Keratinocyte (primary cell): ENCODE data around the gene SLC43A1. TPM values are rescaled to one million over a fixed set of nuclear protein-coding genes. Genes with fewer than 3 reads are reported as not detected.
"Not testable (repeated sequence)": the region's sequence is repeated elsewhere in the genome, so short reads cannot be mapped to it uniquely, and the experiment has no call there.

ENCODE experiments used
- DNase-seq: peaks from one replicate; pipeline ENCODE4 v3.0.0-alpha.2; 2011; ENCODE audit warnings: low read depth, missing footprints, low spot score
- FAIRE-seq: peaks from 2 replicates; lab custom pipeline; 2011; peaks lifted over from hg19 to GRCh38; lab: Jason Lieb, UNC
- H2AFZ ChIP-seq: 2 replicates; pipeline ENCODE4 v1.6.0; 2012; ENCODE audit warnings: low read length, control low read depth, inconsistent platforms; ENCODE audit not compliant: control insufficient read depth
- H3K27ac ChIP-seq: 2 replicates; pipeline ENCODE4 v1.5.1; 2011; ENCODE audit warnings: low read length; ENCODE audit not compliant: control insufficient read depth, insufficient read depth
- H3K27me3 ChIP-seq: 3 replicates; pipeline ENCODE4 v1.6.0; 2011; ENCODE audit warnings: low read length; ENCODE audit not compliant: control insufficient read depth, insufficient read depth; ENCODE audit errors: extremely low read depth
- H3K36me3 ChIP-seq, 2 experiments: 2 replicates in 1 of 2; 3 replicates in 1 of 2; pipeline ENCODE4 v1.5.1; 2011; ENCODE audit warnings: low read length in 2 of 2, mild to moderate bottlenecking in 1 of 2; ENCODE audit not compliant: control insufficient read depth in 2 of 2, insufficient read depth in 2 of 2; ENCODE audit errors: extremely low read depth in 1 of 2
- H3K4me1 ChIP-seq: 3 replicates; pipeline ENCODE4 v1.5.1; 2011; ENCODE audit warnings: low read length; ENCODE audit not compliant: control insufficient read depth, insufficient read depth; ENCODE audit errors: extremely low read depth
- H3K4me2 ChIP-seq: 3 replicates; pipeline ENCODE4 v1.6.0; 2011; ENCODE audit warnings: low read depth, low read length; ENCODE audit not compliant: control insufficient read depth, insufficient read depth; ENCODE audit errors: extremely low read depth
- H3K4me3 ChIP-seq, 3 experiments: fragments of 200-600 bp in 1 of 3; sonication (generic) in 1 of 3; 2 replicates in 2 of 3; 3 replicates in 1 of 3; pipeline ENCODE4 v1.5.1; 2011 to 2016; ENCODE audit warnings: low read length in 3 of 3, mild to moderate bottlenecking in 3 of 3, control low read depth in 2 of 3, inconsistent platforms in 1 of 3, low read depth in 1 of 3, mixed read lengths in 1 of 3, mixed run types in 1 of 3, moderate library complexity in 1 of 3; ENCODE audit not compliant: control insufficient read depth in 2 of 3, insufficient read depth in 2 of 3; ENCODE audit errors: extremely low read depth in 1 of 3
- H3K79me2 ChIP-seq: 2 replicates; pipeline ENCODE4 v1.6.0; 2012; ENCODE audit warnings: low read length; ENCODE audit not compliant: control insufficient read depth, insufficient read depth
- H3K9ac ChIP-seq: 3 replicates; pipeline ENCODE4 v1.6.0; 2011; ENCODE audit warnings: low read length; ENCODE audit not compliant: control insufficient read depth, insufficient read depth; ENCODE audit errors: extremely low read depth
- H3K9me1 ChIP-seq: 3 replicates; pipeline ENCODE4 v1.6.0; 2011; ENCODE audit warnings: low read length; ENCODE audit not compliant: control insufficient read depth, insufficient read depth; ENCODE audit errors: extremely low read depth
- H3K9me3 ChIP-seq: 2 replicates; pipeline ENCODE4 v1.5.1; 2012; ENCODE audit warnings: low read depth, low read length; ENCODE audit not compliant: control insufficient read depth
- H4K20me1 ChIP-seq: 3 replicates; pipeline ENCODE4 v1.6.0; 2011; ENCODE audit warnings: low read length; ENCODE audit not compliant: control insufficient read depth, insufficient read depth; ENCODE audit errors: extremely low read depth
- CTCF ChIP-seq, 3 experiments: IDR thresholded peaks in 1 of 3; conservative IDR thresholded peaks in 1 of 3; optimal IDR thresholded peaks in 1 of 3; 2 replicates in 2 of 3; 3 replicates in 1 of 3; pipeline versions ENCODE3 to v1.5.1; 2011; ENCODE audit warnings: low read length in 3 of 3, mild to moderate bottlenecking in 3 of 3, moderate library complexity in 2 of 3, control low read depth in 1 of 3, inconsistent platforms in 1 of 3; ENCODE audit not compliant: insufficient read depth in 2 of 3; ENCODE audit errors: extremely low read depth in 1 of 3
- EZH2 ChIP-seq: IDR thresholded peaks from one replicate; pipeline ENCODE4 v1.6.1; 2012; ENCODE audit warnings: inconsistent platforms, mild to moderate bottlenecking, low read length, moderate library complexity
- dilution Hi-C: fragments of 300-500 bp; cut with MboI; formaldehyde crosslinking; loops from one replicate; pipeline ENCODE4 v1.7.0; 2020; ENCODE audit warnings: low sequenced_read_pairs; ENCODE audit not compliant: extremely low pct_ligation_motif_present
- polyA plus RNA-seq, 5 experiments: library from polyadenylated mRNA; depleted of rRNA in 3 of 5; stranded (reverse) in 3 of 5; stranded (forward) in 1 of 5; unstranded in 1 of 5; fragments of >200 nt; gene quantifications; 1 replicate in 1 of 5; 2 replicates in 3 of 5; 3 replicates in 1 of 5; pipeline versions ENCODE4 v1.2.1 to v1.2.3, GENCODE V29; 2011 to 2012; ENCODE audit warnings: missing spikeins in 2 of 5, low read depth in 1 of 5, low replicate concordance in 1 of 5

SLC43A1 gene
- polyA plus RNA-seq, 1 donor (not counting 4 experiments of a cell fraction or from before 2014, with no cell fraction given): 0.75 TPM

DNA sequence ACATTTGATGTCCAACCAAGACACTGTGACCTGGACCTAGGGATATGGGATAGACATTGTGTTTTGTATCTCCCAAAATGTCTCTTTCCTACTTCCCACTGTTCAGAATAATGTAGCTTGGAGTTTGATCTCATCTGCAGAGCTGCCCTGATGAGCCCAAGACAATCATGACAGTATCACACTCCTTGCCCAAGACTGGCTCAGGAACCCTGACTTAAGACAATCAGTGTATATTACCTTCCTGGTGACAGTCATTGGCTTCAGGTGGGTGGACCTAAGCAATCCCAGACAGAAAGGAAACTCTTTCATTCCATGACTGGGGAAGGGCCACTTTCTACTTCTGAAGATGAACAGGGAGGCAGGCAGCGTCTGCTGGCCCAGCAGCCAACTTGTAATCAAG is 69.4 kb downstream of the SLC43A1 start:
- Histone ChIP-seq H3K9ac (no peak overlapping the region), H2AFZ (no peak overlapping the region), H3K4me3 (no peak overlapping the region), H3K27me3 (no peaks in the 10 kb centered on the region), H3K27ac (no peak overlapping the region), H4K20me1 (no peaks in the 10 kb centered on the region), H3K4me2 (no peak overlapping the region), H3K36me3 (no peaks in the 10 kb centered on the region), H3K9me1 (no peaks in the 10 kb centered on the region), H3K79me2 (no peaks in the 10 kb centered on the region), H3K9me3 (no peaks in the 10 kb centered on the region), H3K4me1 (peaks cover 5% of the 10 kb centered on the region)
- DNase-seq: no peak
- dilution Hi-C loops: no loop called here
- TF ChIP-seq EZH2: no peak
- TF ChIP-seq CTCF (optimal IDR thresholded peaks at IDR 0.05 in 1 of 3, IDR thresholded peaks at IDR 0.05 in 1 of 3, conservative IDR thresholded peaks at IDR 0.05 in 1 of 3; ENCODE audit: extremely low read depth in 1 of 3, insufficient read depth in 2 of 3, low read length in 3 of 3): no peak
- no peak for FAIRE-seq

- DNase-seq, H3K27me3 ChIP-seq, H2AFZ ChIP-seq, H3K9ac ChIP-seq, H4K20me1 ChIP-seq, H3K27ac ChIP-seq, H3K4me2 ChIP-seq, FAIRE-seq, H3K36me3 ChIP-seq, H3K79me2 ChIP-seq, H3K9me1 ChIP-seq, H3K4me3 ChIP-seq, H3K4me1 ChIP-seq, dilution Hi-C loops, H3K9me3 ChIP-seq: not testable (repeated sequence)
These were observed 70.4 kb downstream of the SLC43A1 start for GRCh38 chr11:57445122-57445394.

GRCh38 chr11:57444362-57445121 is 71.0 kb downstream of the SLC43A1 start:
- Histone ChIP-seq H3K27ac (no peak overlapping the region), H3K9me3 (no peaks in the 10 kb centered on the region), H2AFZ (no peak overlapping the region), H3K27me3 (no peaks in the 10 kb centered on the region), H3K4me2 (no peak overlapping the region), H3K4me1 (peaks cover 5% of the 10 kb centered on the region), H3K79me2 (no peaks in the 10 kb centered on the region), H3K9me1 (no peaks in the 10 kb centered on the region), H4K20me1 (no peaks in the 10 kb centered on the region), H3K4me3 (no peak overlapping the region), H3K9ac (no peak overlapping the region), H3K36me3 (no peaks in the 10 kb centered on the region)
- DNase-seq (no peak), FAIRE-seq (no peak)
- dilution Hi-C loops: no loop called here
- TF ChIP-seq EZH2 (no peak), CTCF (optimal IDR thresholded peaks at IDR 0.05 in 1 of 3, IDR thresholded peaks at IDR 0.05 in 1 of 3, conservative IDR thresholded peaks at IDR 0.05 in 1 of 3; ENCODE audit: extremely low read depth in 1 of 3, insufficient read depth in 2 of 3, low read length in 3 of 3) (no peak)
